Fibroblast of skin of right quadriceps (primary cell): ENCODE results near the gene MRGPRX2.
A peak's percentile ranks its signal among the peaks of the same experiment; 100 is the strongest.

Experiments used
- DNase-seq: peaks from one replicate; pipeline ENCODE4 v3.0.0-alpha.2; 2013

The MRGPRX2 gene

GRCh38 chr11:19060629-19061028 lies at the start of gene MRGPRX2:
MRGPRX2 (minus strand) TSS chr11:19060717; CDS start chr11:19056402, 4,315 bp downstream.
- no peak for DNase-seq

- DNase-seq, result no peak
Measured at GRCh38 chr11:19110295-19110694, 49.8 kb upstream of the MRGPRX2 start.

- no peak for DNase-seq
Measured at GRCh38 chr11:19107125-19107524, 46.6 kb upstream of the MRGPRX2 start.

DNA sequence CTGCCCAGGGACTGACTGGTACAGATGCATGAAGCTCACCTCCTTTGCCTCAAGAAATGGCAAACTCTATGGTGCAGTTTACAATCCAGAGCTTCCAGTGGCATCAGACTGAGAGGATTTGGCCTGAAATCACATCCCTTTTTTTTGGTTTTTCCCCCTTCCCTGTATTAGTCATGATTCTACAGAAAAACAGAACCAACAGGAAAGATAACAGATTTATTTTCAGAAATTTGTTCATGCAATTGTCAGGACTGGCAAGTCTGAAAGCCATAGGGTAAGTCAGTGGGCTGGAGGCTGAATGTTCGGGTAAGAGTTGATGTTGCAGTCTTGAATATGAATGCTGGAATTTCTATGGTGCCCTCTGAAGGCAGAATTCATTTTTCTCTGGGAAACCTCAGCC lies 44.5 kb upstream of the MRGPRX2 start:
- DNase-seq, result no peak

DNA sequence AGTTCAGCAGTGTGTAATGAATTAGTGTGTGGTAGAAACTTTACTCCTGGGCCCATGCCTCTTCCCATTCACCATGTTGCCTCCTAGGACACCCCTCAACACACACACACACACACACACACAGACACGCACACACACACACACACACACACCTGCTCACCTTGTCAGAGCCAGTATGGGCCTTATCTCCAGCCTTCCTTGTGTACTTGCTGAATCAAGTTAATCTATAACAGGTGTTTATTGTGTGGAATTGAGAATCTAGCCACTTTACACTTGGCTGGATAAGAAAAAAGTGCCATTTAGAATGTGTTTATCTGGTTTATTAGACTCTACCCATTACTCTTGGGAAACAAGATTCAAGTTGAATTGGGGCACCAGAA lies 42.0 kb upstream of the MRGPRX2 start:
- DNase-seq, result no peak

DNA sequence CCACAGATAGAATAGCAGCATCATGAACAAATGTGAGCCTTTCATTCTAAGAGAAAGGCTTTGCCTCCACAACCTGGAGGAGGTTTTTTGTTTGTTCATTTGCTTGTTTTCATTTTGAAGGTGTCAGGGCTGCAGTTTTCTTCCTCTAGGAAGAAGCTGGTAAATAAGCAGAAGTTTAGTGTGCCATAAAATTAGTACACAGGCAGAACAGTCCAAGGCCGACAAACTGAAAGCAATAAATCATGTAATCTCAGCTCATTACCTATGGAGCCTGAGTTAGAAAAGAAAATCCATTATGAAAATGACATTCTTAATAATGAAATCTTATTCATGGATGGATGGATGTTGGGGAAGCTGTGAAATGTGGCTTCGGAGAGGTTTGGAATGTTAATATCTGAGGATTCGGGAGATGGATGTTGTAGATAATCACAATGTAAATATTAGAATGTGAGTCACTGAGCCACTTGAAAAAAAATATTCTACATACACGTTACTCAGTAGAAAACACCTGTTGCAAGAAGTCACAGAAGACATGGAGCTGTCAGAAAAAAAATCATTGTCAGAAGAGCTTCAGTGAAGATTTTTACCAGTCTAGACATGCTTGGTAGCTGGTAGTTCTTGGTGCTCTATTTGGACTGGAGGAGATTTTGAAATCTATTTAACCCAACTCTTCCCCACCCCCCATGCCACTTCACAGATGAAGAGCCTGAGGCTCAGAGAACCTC lies 41.4 kb upstream of the MRGPRX2 start:
- DNase-seq, result no peak

- DNase-seq, result no peak
Measured at GRCh38 chr11:19100885-19101284, 40.4 kb upstream of the MRGPRX2 start.

DNA sequence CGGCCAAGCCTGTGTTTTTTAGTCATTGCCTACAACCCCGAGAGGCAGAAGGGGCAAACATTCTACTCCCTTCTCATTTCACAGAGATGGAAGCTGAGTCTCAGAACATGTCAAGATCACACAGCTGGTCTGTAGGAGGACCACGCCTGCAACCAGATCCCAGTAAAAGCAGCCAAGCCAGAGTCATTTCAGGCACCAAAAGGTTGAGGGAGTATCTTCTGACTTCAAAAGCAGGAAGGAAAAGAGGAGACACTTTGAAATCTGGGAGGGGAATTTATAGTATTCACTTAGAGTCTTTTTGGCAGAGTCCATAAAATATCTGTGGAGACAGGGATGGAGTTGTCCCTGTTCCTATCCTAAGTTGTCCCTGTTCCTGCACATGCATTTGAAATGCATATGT lies 38.6 kb upstream of the MRGPRX2 start:
- no peak for DNase-seq

- no peak for DNase-seq
Measured at GRCh38 chr11:19094859-19095258, 34.3 kb upstream of the MRGPRX2 start.

GRCh38 chr11:19093976-19094375 lies 33.5 kb upstream of the MRGPRX2 start:
- DNase-seq, result peak; percentile 45

DNA sequence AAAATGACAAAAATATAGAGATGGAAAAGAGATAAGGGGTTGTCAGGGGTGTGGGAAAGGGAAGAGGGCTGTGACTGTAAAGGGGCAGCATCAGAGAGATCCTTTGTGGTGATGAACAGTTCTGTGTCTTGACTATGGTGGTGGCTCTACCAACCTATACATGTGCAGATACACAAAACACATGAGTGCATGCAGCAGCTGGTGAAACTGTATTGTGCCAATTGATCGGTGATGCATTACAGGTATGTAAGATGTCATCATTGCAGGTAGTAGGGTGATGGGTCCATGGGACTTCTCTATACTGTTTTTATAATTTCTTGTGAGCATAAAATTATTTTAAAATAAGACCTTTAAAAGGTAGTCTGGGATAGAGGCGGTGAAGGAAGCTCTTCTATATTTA lies 32.3 kb upstream of the MRGPRX2 start:
- DNase-seq, result no peak

GRCh38 chr11:19092342-19092741 lies 31.8 kb upstream of the MRGPRX2 start:
- no peak for DNase-seq

GRCh38 chr11:19091366-19091765 lies 30.8 kb upstream of the MRGPRX2 start:
- no peak for DNase-seq

DNA sequence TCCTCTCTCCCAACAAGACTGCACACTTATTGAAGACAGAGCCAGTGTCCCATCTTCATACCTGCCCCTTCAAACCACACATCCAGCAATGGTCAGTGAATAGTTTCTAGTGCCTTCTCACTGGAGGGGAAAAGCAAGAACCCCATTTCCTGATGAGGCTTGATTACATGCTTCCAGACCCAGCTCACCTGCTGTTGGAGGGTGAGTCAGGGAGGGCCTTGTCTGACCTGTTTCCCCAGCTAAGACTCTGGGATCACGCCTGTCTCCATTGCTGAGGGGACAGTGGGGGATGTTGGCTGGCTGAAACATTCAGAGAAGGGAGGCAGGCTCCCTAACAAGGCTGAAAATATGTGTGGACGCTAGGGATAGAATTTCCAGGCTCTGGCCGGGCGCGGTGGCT lies 28.9 kb upstream of the MRGPRX2 start:
- no peak for DNase-seq

GRCh38 chr11:19088791-19089190 lies 28.3 kb upstream of the MRGPRX2 start:
- no peak for DNase-seq

DNA sequence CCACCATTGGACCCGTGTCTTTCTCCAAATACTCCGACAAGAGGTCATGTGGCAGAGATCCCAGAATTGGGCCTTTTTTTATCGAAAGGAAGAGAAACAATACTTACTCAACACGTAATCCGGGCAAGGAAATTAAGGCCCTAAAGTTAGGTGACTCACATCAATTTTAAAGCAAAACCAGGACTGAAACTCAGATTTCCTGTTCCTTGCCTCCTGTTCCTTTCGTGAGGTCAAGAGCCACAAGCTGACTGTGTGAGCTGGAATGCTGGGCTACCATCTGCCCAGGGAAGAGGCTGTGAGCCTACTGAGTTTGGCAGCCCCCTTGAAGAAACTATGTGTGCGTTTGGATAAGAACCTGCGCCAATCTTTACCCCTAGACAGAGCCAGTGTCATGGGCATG lies 27.1 kb upstream of the MRGPRX2 start:
- DNase-seq, result peak; percentile 66

GRCh38 chr11:19084661-19085315 lies 24.3 kb upstream of the MRGPRX2 start:
- no peak for DNase-seq

- DNase-seq, result no peak
Measured at GRCh38 chr11:19083166-19083565, 22.6 kb upstream of the MRGPRX2 start.

- peak; percentile 70 for DNase-seq
Measured at GRCh38 chr11:19080579-19080993, 20.1 kb upstream of the MRGPRX2 start.

GRCh38 chr11:19079643-19080440 lies 19.3 kb upstream of the MRGPRX2 start:
- DNase-seq, result peak; percentile 92

DNA sequence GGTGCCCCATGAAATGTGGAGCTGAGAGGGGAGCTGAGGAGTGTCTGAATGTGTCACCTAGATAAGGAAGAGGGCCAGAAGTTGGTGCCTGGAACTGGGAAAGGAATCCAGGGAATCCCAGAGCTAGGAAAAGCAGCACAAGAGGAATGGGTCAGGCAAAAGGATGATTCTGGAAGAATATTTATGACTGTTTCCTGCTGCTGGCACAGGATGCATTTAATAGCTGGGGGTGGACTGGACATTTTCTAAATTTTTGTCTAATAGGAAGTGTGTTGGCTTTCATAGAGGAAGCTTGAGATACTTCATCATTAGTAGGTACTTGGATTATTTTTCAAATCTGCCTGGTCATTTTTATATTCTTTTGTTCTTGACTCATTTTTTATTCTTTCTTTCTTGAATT lies 17.4 kb upstream of the MRGPRX2 start:
- DNase-seq, result peak; percentile 27

- peak; percentile 39 for DNase-seq
Measured at GRCh38 chr11:19076744-19077589, 16.4 kb upstream of the MRGPRX2 start.

GRCh38 chr11:19075636-19076035 lies 15.1 kb upstream of the MRGPRX2 start:
- no peak for DNase-seq
